ENCODE results near the gene MAGI1. TPM values are rescaled to one million over a fixed set of nuclear protein-coding genes. Genes with fewer than 3 reads are reported as not detected.

MAGI1 gene
- polyA plus RNA-seq, 1 of the 3 experiments (the other 2 are of a cell fraction) = 10.3 TPM

DNA sequence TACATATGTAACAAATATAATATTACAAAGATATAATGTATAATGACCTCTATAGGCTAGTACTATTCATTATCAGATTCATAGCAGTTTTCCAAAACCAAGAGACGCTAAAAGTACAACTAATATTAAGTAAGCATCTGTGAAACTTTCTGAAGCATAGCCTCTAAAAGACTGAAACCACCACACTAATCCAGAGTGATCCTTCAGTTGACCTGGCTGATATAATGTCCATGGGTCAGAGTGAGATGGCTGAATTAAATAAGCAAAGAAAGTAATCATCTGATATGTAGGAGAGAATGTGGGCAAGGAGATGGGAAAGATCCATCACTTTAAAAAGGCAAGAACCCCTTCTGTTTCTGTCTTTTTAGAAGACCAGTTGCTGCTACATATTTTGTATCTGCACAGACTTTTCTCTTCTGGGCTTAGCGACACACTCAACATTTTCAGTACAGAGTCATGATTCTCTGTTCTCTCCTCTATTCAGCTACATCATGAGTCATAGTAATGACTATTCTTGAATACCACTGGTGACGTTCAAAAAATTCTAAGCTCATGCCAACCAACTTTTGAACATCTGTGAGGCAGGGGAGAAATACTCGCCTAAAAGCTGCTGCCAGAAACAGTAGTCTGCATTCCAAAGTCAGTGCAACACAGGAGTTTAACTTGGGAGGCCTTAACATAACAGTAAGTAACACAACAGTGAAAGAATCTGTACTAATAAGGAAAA is 149.6 kb downstream of the MAGI1 start:
- Histone ChIP-seq H3K27me3 (ENCODE audit: insufficient read depth) (no peaks in the 10 kb centered on the region), H4K20me1 (ENCODE audit: insufficient read depth) (peaks cover 6% of the 10 kb centered on the region; the same call in 1 of the 2 replicates), H3K9ac (peak overlapping the region; percentile 46; the same call in 1 of the 2 replicates), H3K36me3 (replicated peaks in 1 of 2; ENCODE audit: control insufficient read depth in 1 of 2, insufficient read depth in 2 of 2, low read length in 1 of 2) (no peaks in the 10 kb centered on the region), H3K9me2 (no peaks in the 10 kb centered on the region), H3F3A (replicated peaks; ENCODE audit: insufficient read depth) (peaks cover 18% of the 10 kb centered on the region), H3K79me2 (ENCODE audit: insufficient read depth) (peaks cover 69% of the 10 kb centered on the region), H2AFZ (ENCODE audit: low read depth) (no peak overlapping the region), H3K4me3 (ENCODE audit: low read depth in 2 of 2, low read length in 1 of 2) (no peak overlapping the region), H3K9me3 (no peaks in the 10 kb centered on the region), H3K4me1 (ENCODE audit: control insufficient read depth in 1 of 2, insufficient read depth in 2 of 2, low read depth in 1 of 2, low read length in 1 of 2) (no peaks in the 10 kb centered on the region; a peak in 2 of 4 replicates), H3K27ac (ENCODE audit: low read depth in 2 of 2, low read length in 1 of 2) (peak overlapping the region; percentile 60 to 83; a peak in 3 of 4 replicates), H3K4me2 (peak overlapping the region; percentile 68; the same call in 1 of the 2 replicates)
- ChIA-PET POLR2A (no interaction called here), CTCF (no interaction called here)
- no peak for DNase-seq
- 24% methylated on average over 4 of the region's 4 CpGs for WGBS (ENCODE audit: low lambda C conversion rate)
- TF ChIP-seq NFIC (IDR thresholded peaks at IDR 0.05; ENCODE audit: borderline replicate concordance) (peak; percentile 90), RCOR1 (IDR thresholded peaks at IDR 0.05; ENCODE audit: low read length) (no peak), SIN3A (IDR thresholded peaks at IDR 0.05; ENCODE audit: borderline replicate concordance, low read depth, low read length) (no peak), GATA2 (CRISPR knock-in tag; IDR thresholded peaks at IDR 0.05) (no peak), FOSL2 (IDR thresholded peaks at IDR 0.05; ENCODE audit: borderline replicate concordance, low read depth) (peak; percentile 98), EZH2phosphoT487 (IDR thresholded peaks at IDR 0.05; ENCODE audit: borderline replicate concordance, low read depth) (no peak), RXRA (IDR thresholded peaks at IDR 0.05; ENCODE audit: borderline replicate concordance, low read depth) (peak; percentile 17; the same call in 1 of the 2 replicates), TEAD4 (IDR thresholded peaks at IDR 0.05; ENCODE audit: borderline replicate concordance, insufficient read depth) (peak; percentile 86), GABPA (IDR thresholded peaks at IDR 0.05; ENCODE audit: low read depth) (0 out of 2 replicates have a peak, but pooled peaks have one; percentile 15), MXI1 (IDR thresholded peaks at IDR 0.05; ENCODE audit: low read depth, low read length) (no peak), RFX5 (IDR thresholded peaks at IDR 0.05; ENCODE audit: low read length) (no peak), MEF2A (IDR thresholded peaks at IDR 0.05; ENCODE audit: borderline replicate concordance, low read depth) (peak; percentile 21; the same call in 1 of the 2 replicates), FOXJ3 (CRISPR knock-in tag; IDR thresholded peaks at IDR 0.05) (no peak), EP300 (IDR thresholded peaks at IDR 0.05; ENCODE audit: borderline replicate concordance in 1 of 2, low read depth in 1 of 2, low read length in 1 of 2) (peak in 1 of 2 experiments; percentile 67; a peak in 1 of 4 replicates), TCF12 (IDR thresholded peaks at IDR 0.05) (peak; percentile 95), SMC3 (IDR thresholded peaks at IDR 0.05; ENCODE audit: low read depth, low read length) (no peak), JUND (IDR thresholded peaks at IDR 0.05) (peak; percentile 86)
- TF ChIP-seq, protein P1, sequence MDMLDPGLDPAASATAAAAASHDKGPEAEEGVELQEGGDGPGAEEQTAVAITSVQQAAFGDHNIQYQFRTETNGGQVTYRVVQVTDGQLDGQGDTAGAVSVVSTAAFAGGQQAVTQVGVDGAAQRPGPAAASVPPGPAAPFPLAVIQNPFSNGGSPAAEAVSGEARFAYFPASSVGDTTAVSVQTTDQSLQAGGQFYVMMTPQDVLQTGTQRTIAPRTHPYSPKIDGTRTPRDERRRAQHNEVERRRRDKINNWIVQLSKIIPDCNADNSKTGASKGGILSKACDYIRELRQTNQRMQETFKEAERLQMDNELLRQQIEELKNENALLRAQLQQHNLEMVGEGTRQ (IDR thresholded peaks at IDR 0.05; ENCODE audit: borderline replicate concordance, low read depth, low read length) = no peak
- TF ChIP-seq, protein P2, sequence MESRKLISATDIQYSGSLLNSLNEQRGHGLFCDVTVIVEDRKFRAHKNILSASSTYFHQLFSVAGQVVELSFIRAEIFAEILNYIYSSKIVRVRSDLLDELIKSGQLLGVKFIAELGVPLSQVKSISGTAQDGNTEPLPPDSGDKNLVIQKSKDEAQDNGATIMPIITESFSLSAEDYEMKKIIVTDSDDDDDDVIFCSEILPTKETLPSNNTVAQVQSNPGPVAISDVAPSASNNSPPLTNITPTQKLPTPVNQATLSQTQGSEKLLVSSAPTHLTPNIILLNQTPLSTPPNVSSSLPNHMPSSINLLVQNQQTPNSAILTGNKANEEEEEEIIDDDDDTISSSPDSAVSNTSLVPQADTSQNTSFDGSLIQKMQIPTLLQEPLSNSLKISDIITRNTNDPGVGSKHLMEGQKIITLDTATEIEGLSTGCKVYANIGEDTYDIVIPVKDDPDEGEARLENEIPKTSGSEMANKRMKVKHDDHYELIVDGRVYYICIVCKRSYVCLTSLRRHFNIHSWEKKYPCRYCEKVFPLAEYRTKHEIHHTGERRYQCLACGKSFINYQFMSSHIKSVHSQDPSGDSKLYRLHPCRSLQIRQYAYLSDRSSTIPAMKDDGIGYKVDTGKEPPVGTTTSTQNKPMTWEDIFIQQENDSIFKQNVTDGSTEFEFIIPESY (IDR thresholded peaks at IDR 0.05; ENCODE audit: borderline replicate concordance, low read depth) = no peak
- TF ChIP-seq, protein P3, sequence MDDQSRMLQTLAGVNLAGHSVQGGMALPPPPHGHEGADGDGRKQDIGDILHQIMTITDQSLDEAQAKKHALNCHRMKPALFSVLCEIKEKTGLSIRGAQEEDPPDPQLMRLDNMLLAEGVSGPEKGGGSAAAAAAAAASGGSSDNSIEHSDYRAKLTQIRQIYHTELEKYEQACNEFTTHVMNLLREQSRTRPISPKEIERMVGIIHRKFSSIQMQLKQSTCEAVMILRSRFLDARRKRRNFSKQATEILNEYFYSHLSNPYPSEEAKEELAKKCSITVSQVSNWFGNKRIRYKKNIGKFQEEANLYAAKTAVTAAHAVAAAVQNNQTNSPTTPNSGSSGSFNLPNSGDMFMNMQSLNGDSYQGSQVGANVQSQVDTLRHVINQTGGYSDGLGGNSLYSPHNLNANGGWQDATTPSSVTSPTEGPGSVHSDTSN (IDR thresholded peaks at IDR 0.05) = peak; percentile 54; the same call in 1 of the 2 replicates
- TF ChIP-seq, protein P4, sequence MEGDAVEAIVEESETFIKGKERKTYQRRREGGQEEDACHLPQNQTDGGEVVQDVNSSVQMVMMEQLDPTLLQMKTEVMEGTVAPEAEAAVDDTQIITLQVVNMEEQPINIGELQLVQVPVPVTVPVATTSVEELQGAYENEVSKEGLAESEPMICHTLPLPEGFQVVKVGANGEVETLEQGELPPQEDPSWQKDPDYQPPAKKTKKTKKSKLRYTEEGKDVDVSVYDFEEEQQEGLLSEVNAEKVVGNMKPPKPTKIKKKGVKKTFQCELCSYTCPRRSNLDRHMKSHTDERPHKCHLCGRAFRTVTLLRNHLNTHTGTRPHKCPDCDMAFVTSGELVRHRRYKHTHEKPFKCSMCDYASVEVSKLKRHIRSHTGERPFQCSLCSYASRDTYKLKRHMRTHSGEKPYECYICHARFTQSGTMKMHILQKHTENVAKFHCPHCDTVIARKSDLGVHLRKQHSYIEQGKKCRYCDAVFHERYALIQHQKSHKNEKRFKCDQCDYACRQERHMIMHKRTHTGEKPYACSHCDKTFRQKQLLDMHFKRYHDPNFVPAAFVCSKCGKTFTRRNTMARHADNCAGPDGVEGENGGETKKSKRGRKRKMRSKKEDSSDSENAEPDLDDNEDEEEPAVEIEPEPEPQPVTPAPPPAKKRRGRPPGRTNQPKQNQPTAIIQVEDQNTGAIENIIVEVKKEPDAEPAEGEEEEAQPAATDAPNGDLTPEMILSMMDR (IDR thresholded peaks at IDR 0.05) = no peak
- TF ChIP-seq, protein P5, sequence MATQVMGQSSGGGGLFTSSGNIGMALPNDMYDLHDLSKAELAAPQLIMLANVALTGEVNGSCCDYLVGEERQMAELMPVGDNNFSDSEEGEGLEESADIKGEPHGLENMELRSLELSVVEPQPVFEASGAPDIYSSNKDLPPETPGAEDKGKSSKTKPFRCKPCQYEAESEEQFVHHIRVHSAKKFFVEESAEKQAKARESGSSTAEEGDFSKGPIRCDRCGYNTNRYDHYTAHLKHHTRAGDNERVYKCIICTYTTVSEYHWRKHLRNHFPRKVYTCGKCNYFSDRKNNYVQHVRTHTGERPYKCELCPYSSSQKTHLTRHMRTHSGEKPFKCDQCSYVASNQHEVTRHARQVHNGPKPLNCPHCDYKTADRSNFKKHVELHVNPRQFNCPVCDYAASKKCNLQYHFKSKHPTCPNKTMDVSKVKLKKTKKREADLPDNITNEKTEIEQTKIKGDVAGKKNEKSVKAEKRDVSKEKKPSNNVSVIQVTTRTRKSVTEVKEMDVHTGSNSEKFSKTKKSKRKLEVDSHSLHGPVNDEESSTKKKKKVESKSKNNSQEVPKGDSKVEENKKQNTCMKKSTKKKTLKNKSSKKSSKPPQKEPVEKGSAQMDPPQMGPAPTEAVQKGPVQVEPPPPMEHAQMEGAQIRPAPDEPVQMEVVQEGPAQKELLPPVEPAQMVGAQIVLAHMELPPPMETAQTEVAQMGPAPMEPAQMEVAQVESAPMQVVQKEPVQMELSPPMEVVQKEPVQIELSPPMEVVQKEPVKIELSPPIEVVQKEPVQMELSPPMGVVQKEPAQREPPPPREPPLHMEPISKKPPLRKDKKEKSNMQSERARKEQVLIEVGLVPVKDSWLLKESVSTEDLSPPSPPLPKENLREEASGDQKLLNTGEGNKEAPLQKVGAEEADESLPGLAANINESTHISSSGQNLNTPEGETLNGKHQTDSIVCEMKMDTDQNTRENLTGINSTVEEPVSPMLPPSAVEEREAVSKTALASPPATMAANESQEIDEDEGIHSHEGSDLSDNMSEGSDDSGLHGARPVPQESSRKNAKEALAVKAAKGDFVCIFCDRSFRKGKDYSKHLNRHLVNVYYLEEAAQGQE (IDR thresholded peaks at IDR 0.05; ENCODE audit: low read depth, low read length) = no peak
- TF ChIP-seq, protein P6, sequence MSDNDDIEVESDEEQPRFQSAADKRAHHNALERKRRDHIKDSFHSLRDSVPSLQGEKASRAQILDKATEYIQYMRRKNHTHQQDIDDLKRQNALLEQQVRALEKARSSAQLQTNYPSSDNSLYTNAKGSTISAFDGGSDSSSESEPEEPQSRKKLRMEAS (IDR thresholded peaks at IDR 0.05; ENCODE audit: low read depth) = peak; percentile 70; the same call in 1 of the 2 replicates

Measured in SK-N-SH (cell line).